Mucosa of gallbladder (tissue), 1 donor: ENCODE results near the gene FAM50B. TPM values are rescaled to one million over a fixed set of nuclear protein-coding genes. Genes with fewer than 3 reads are reported as not detected.

ENCODE experiments used
- DNase-seq: peaks from one replicate; pipeline ENCODE4 v3.0.0-alpha.2; 2020; ENCODE audit warnings: low spot score
- total RNA-seq: library from RNA; stranded (reverse); gene quantifications from one replicate; pipeline ENCODE4 v1.2.1, GENCODE V29; 2021
- donor health status: DM: no; HTN: no; CAD: no.

The FAM50B gene
- total RNA-seq, 1 donor from 2014 or later = 24.8 TPM

DNA sequence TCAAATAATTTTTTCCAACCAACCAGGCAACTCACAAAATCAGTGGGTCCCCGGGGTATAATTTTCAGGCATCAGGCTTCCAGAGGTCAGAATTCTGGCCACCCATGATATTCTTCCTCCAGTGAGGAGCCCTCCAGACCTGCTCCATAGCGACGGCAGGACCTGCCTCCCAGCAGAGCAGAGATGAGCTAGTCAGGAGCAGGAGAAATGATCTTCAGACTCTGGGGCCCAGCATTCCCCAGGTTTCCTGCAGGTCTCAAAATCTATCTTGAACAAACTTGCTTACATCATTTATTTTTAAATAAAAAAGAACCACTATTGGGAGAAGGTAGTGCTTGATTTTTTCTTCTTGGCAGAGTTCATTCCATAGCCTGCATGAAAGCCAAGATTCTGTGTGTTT is 44.7 kb downstream of the FAM50B start:
- DNase-seq = no peak

DNA sequence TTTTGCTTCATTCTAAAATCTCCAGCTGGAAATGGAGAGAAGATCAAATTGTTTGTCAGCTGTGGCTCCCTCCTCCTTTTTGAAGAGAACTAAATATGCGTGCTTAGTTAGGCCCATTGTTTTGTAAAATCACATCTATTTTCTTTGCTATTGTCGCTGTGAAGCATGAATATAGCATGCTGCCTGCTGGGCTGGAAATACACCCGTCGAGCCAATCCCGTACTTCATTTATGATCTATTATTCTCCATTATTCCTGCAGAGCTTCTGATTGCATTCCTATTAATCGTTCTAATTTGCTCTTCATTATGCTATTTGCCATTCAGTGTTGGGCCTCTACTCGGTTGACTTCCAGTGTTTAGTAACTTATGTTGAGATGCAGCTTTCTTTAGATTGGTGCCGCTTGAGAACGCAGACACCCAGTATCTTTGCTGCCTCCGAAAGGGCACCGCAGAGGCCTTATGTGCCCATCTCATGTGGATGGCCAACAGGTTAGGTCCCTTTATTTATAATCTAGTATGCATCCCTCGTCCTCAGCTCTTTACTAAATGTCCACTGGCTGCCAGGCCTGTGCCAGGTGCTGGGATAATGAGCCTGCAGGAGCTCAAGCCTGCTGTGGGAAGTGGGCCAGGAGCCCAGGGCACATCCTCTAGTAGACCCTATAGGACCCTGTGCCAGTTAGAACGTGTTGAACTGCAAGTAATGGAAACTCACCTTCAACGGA is 45.6 kb downstream of the FAM50B start:
- DNase-seq = no peak

DNA sequence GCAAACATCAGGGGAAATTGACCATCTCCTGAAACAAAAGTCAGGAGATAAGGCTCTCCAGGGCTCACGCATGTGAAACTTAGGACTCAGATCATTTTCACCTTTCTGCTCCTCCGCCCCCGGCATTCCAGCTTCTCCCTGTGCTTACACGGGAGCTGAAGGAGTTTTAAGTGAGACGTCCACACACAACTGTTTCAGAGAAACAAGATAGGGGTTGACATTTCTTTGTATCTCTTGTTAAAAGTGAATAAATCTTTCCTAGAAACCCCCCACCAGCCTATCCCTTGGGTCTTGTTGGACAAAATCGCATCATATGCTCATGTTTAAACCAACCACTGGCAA is 46.1 kb downstream of the FAM50B start:
- DNase-seq = no peak

DNA sequence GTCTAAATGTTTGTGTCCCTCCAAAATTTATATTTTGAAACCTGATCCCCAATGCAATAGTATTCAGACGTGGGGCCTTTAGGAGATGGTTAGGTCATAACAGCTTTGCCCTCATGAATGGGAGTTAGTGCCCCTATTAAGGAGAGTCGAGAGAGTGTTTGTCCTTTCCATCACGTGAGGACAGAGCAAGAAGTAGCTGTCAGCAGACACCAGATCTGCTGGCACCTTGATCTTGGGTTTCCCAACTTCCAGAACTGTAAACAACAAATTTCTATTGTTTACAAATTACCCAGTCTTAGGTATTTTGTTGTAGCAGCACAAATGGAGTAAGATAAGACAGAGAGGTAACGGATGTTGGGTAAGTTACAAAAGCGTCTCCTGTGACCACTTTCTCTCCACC is 46.6 kb downstream of the FAM50B start:
- no peak for DNase-seq

DNA sequence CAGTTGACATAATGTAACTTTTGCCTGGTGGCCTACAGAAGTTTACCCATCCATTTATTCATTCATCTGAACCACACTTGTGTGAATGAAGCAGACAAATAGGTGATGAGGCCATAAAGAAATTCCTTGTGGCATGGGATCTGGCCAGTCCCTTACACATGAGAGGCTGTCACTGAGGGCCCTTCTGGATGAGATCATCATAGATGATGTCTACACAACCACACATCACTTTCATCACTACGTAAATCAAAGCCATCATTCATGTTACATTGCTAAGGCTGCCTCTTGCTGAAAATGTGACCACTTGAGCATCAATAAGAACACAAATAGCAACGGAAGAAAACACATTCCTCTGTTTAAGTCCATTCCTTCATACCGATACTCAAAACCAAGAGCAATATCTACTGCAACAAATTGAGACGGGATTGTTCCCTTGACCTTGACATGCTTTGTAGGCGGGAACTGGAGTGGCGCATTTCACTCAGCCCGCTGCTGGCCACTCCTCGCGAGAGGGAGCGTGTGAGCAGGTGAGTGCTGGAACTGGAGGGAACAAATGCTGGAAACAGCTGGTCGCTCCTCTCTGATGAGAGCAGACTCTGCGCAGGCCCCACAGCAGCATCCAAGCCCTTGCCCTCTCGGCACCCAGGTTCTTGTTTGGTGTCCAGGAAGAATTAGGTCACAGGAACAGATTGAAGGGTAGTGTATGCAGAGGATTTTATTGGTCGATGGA is 49.3 kb downstream of the FAM50B start:
- DNase-seq = no peak

DNA sequence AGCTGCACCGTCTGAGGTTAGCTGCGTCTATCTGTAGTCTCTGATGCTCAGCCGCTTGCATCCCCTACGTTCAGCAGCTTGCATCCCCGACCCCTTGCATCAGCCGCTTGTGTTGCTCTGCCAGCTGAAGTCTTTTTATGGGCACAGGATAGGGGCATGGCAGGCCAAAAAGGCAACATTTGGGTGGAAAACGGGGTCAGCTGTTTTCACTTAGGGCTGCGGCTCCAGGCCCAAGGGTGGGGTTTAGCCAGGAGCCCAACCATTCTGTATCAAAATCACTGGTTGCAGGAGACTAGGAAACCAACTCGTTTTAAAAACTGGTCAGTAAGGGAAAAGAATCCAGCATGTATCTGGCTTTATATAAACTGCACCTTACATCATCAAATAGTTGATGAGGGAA is 49.9 kb downstream of the FAM50B start:
- DNase-seq = no peak

DNA sequence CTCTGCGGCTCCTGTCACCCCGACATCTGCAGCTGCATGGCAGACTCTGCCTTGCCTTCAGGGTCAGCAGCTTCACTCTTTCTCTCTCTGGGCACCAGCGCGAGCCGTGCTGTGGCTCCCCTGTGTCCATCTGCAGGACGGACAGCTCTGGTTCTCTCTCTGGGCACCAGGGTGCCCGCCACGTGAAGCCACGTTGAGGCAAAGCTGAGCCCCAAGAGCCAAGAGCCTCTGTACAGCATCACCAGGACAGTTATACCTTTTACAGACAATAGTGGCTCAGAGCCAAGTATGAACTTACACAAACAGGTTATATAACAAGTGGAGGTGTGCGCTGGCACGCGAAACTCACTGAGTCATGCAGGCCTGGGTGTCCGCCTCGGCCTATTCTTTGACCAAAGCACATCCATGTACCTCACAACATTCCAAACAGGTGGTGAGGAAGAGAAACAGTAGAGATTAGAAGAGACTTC is 50.8 kb downstream of the FAM50B start:
- DNase-seq = peak; percentile 82

Other genes with a start within 250 kb of the FAM50B start
- gene PXDC1, start 97.7 kb upstream of the FAM50B start, total RNA-seq = 48.4 TPM
- 0.09 TPM for gene FAM217A, start 229.8 kb downstream of the FAM50B start, total RNA-seq